Measurements from ENCODE around the gene SAFB2.
A peak's percentile ranks its signal among the peaks of the same experiment; 100 is the strongest.

SAFB2 gene

DNA sequence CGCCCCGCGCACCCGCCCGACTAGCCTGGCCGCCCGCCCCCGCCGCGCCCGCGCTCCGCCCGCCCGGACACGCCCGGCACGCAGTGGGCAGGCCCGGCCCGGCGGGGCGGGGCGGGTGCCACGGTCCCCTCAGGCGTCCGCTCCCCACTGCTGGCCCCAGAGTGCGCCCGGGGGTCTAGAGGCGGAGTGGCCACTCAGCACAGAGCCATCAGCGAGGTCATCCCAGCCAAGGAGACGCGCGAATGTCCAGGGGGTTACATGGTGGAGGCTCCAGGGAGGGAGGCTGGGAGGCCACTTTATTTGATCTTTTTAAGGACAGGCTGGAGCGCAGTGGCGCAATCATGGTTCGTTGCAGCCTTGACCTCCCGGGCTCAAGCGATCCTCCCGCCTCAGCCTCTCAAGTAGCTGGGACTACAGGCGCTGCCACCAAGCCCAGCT lies 54.6 kb downstream of the SAFB2 start:
- H3K27ac ChIP-seq (ENCODE audit: low read length): no peak overlapping the region
- H3K9ac ChIP-seq (ENCODE audit: low read length): no peak overlapping the region
- no peaks in the 10 kb centered on the region for H3K4me1 ChIP-seq (ENCODE audit: control insufficient read depth, low read depth, low read length)
- H3K4me3 ChIP-seq (ENCODE audit: low read length): peak overlapping the region; percentile 33
- H3K9me3 ChIP-seq (ENCODE audit: control insufficient read depth, low read depth, low read length): no peaks in the 10 kb centered on the region
- H3K36me3 ChIP-seq (ENCODE audit: control insufficient read depth, low read depth, low read length): no peaks in the 10 kb centered on the region
- H3K27me3 ChIP-seq (ENCODE audit: control insufficient read depth, insufficient read depth, low read length): peaks cover 22% of the 10 kb centered on the region

DNA sequence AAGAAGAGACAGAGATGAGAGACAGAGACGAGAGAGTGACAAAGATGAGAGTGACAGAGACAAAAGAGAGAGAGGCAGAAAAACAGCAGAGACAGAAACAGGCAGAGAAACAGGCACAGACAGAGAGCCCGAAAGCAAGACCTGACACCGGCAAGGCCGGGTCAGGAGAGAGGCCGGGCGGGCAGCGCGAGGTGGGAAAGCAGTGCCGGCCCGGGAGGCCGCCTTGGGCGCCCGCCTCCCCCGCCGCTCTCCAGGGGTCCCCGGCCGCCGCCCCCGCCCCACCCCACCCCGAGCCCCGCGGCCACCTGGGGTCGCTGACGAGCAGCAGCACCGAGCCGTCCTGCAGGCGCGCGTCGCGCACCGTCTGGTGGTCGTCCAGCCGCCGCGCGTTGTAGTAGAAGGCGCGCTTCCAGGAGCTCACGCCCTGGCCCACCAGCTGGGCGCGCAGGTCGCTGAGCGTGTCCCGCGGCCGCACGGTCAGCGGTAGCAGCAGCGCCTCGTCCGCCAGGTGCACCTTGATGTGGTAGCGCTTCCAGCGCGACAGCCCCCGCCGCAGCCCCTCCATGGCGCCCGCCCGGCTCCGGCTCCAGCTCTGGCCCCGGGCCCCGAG lies 55.1 kb downstream of the SAFB2 start, which contains the start of gene TINCR:
TSS of gene TINCR (minus strand) at position 594 of the 610 bp plus-strand sequence.
- Histone ChIP-seq H3K27ac (ENCODE audit: low read length) (no peak within 1 kb of the TSS), H3K9ac (ENCODE audit: low read length) (no peak within 1 kb of the TSS), H3K36me3 (ENCODE audit: control insufficient read depth, low read depth, low read length) (no peaks in the 10 kb centered on the region), H3K4me1 (ENCODE audit: control insufficient read depth, low read depth, low read length) (no peaks in the 10 kb centered on the region), H3K4me3 (ENCODE audit: low read length) (peak within 1 kb of the TSS; percentile 33), H3K27me3 (ENCODE audit: control insufficient read depth, insufficient read depth, low read length) (peaks cover 22% of the 10 kb centered on the region), H3K9me3 (ENCODE audit: control insufficient read depth, low read depth, low read length) (no peaks in the 10 kb centered on the region)

DNA sequence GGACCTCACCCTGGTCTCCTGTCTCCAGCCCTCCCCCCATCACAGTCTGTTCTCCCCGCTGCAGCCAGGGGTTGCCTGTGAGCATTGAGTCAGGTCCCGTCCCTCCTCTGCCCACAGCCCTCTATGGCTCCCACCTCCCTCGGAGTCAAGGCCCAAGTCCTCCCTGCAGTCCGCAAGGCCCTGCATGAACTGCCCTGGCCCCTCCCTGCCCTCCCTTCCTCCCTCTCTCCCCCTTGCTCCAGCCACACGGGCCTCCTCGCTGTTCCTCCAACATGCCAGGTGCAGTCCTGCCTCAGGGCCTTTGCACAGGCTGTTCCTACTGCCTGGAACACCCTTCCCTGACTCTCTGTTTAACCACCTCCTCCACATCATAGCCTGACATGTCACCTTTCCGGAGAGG lies 57.6 kb downstream of the SAFB2 start:
- H3K27me3 ChIP-seq (ENCODE audit: control insufficient read depth, insufficient read depth, low read length): peaks cover 22% of the 10 kb centered on the region

DNA sequence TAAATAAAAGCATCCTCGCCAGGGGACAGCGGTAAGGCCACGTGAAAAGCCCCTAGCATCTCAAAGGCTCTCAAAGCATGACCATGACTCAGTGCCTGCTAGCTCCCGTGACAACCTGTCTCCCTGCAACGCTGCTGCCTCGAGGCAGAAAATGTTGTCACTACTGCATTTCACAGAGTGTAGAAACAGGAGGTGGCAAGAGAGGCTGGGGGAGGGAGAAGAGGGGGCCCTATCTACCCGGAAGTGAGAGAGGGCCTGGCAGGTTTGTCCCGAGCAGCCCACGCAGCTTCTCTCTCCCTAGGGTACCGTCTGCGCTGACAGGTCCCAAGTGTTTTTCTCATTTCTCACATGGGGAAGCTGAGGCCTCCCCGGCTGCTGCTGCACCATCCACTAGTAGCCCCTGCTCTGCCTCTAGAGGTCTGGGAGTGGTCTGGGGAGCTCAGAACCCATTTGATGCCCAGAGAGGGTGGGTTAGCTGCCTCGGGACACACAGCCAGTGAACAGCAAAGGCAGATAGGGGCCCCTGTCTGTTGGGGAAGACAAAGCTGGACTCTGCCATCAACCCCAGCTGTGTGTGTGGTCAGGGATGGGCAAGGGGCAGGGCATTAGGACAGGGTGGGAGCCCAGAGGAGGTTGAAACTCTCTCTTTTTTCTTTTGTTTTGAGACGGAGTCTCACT lies 58.5 kb downstream of the SAFB2 start:
- Histone ChIP-seq H3K9ac (ENCODE audit: low read length) (no peak overlapping the region), H3K9me3 (ENCODE audit: control insufficient read depth, low read depth, low read length) (no peaks in the 10 kb centered on the region), H3K4me3 (ENCODE audit: low read length) (no peak overlapping the region), H3K36me3 (ENCODE audit: control insufficient read depth, low read depth, low read length) (no peaks in the 10 kb centered on the region), H3K27me3 (ENCODE audit: control insufficient read depth, insufficient read depth, low read length) (peaks cover 22% of the 10 kb centered on the region), H3K4me1 (ENCODE audit: control insufficient read depth, low read depth, low read length) (no peaks in the 10 kb centered on the region), H3K27ac (ENCODE audit: low read length) (no peak overlapping the region)

More for the DNA sequence above, 57.6 kb downstream of the SAFB2 start:
- Histone ChIP-seq H3K27ac (ENCODE audit: low read length) (no peak overlapping the region), H3K9me3 (ENCODE audit: control insufficient read depth, low read depth, low read length) (no peaks in the 10 kb centered on the region), H3K9ac (ENCODE audit: low read length) (no peak overlapping the region), H3K4me3 (ENCODE audit: low read length) (no peak overlapping the region), H3K36me3 (ENCODE audit: control insufficient read depth, low read depth, low read length) (no peaks in the 10 kb centered on the region), H3K4me1 (ENCODE audit: control insufficient read depth, low read depth, low read length) (no peaks in the 10 kb centered on the region)

DNA sequence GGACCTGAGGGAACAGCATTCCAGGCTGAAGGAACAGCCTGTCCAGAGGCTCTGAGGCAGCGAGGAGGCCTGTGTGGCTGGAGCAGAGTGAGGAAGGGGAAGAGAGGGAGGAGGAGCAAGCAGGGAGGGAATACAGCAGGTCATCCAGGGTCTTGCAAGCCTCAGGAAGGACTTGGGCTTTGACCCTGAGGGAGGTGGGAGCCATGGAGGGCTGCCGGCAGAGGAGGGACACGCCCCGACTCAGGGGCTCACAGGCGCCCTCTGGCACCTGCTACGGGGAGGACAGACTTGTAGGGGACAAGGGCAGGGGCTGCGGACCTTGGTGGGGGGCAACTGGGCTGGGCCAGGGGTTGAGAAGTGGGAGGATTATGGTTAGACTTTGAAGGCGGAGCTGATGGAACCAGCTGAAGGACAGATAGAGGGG lies 59.6 kb downstream of the SAFB2 start:
- Histone ChIP-seq H3K9ac (ENCODE audit: low read length) (no peak overlapping the region), H3K27me3 (ENCODE audit: control insufficient read depth, insufficient read depth, low read length) (peaks cover 17% of the 10 kb centered on the region), H3K4me1 (ENCODE audit: control insufficient read depth, low read depth, low read length) (no peaks in the 10 kb centered on the region), H3K27ac (ENCODE audit: low read length) (no peak overlapping the region), H3K4me3 (ENCODE audit: low read length) (no peak overlapping the region), H3K9me3 (ENCODE audit: control insufficient read depth, low read depth, low read length) (no peaks in the 10 kb centered on the region), H3K36me3 (ENCODE audit: control insufficient read depth, low read depth, low read length) (no peaks in the 10 kb centered on the region)

DNA sequence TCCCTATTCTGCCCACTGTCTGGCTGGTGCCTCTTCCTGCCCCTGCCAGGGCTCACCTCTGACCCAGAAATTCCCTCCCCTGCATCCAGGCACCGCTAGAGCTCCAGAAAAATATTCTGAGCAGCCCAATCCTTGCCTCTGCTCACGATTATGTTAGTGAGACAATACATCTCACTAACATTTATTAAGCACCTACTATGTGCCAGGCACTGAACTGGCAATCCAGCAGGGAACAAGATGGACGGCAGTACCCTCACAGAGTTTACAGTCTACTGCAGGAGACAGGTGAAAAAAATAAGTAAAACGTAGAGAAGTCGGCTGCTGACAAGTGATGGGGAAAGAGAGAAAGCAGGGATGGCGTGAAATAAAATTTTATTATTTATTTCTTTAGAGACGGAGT lies 60.3 kb downstream of the SAFB2 start:
- H3K9me3 ChIP-seq (ENCODE audit: control insufficient read depth, low read depth, low read length): no peaks in the 10 kb centered on the region
- H3K27ac ChIP-seq (ENCODE audit: low read length): no peak overlapping the region
- H3K4me3 ChIP-seq (ENCODE audit: low read length): no peak overlapping the region
- no peak overlapping the region for H3K9ac ChIP-seq (ENCODE audit: low read length)
- H3K27me3 ChIP-seq (ENCODE audit: control insufficient read depth, insufficient read depth, low read length): peaks cover 14% of the 10 kb centered on the region
- H3K4me1 ChIP-seq (ENCODE audit: control insufficient read depth, low read depth, low read length): no peaks in the 10 kb centered on the region
- H3K36me3 ChIP-seq (ENCODE audit: control insufficient read depth, low read depth, low read length): no peaks in the 10 kb centered on the region

DNA sequence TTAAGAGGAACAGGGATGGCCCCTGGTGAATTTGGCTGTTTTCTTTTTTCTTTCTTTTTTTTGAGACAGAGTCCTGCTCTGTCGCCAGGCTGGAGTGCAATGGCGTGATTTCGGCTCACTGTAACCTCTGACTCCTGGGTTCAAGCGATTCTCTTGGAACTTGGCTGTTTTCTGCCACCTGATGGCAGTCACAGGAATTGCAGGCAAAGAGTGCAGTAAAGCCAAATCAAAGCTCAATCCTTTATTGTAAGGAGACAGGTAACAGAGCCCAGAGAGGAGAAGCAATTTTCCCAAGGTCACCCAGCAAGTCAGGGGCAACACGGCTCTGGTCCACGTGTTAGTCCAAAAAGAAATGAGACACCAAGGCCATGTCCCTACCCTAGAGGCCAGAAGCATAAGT lies 61.0 kb downstream of the SAFB2 start:
- no peak overlapping the region for H3K9ac ChIP-seq (ENCODE audit: low read length)
- H3K36me3 ChIP-seq (ENCODE audit: control insufficient read depth, low read depth, low read length): no peaks in the 10 kb centered on the region

DNA sequence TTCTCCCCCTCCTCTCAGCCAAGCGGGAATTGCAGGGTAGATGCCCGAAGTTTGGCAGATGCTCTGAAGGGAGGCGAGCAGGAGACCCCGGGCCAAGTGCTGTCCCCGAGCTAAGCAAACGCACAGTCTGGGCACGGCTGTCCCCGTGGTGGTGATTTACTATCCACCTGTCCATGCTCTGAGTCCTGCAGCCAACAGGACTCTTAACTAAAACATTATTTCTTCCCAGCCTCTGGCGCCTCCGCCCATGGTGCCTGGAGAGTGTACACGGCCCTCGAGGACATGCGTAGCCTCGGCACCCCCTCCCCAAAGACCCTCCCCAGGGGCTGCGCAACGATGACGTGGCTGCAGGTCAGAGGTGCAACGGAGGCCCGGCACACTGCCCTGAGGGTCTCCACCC lies 62.4 kb downstream of the SAFB2 start:
- no peaks in the 10 kb centered on the region for H3K9me3 ChIP-seq (ENCODE audit: control insufficient read depth, low read depth, low read length)
- H3K9ac ChIP-seq (ENCODE audit: low read length): no peak overlapping the region
- no peak overlapping the region for H3K4me3 ChIP-seq (ENCODE audit: low read length)
- no peaks in the 10 kb centered on the region for H3K4me1 ChIP-seq (ENCODE audit: control insufficient read depth, low read depth, low read length)
- no peaks in the 10 kb centered on the region for H3K27me3 ChIP-seq (ENCODE audit: control insufficient read depth, insufficient read depth, low read length)
- H3K27ac ChIP-seq (ENCODE audit: low read length): no peak overlapping the region
- no peaks in the 10 kb centered on the region for H3K36me3 ChIP-seq (ENCODE audit: control insufficient read depth, low read depth, low read length)

More for the DNA sequence above, 61.0 kb downstream of the SAFB2 start:
- Histone ChIP-seq H3K4me1 (ENCODE audit: control insufficient read depth, low read depth, low read length) (no peaks in the 10 kb centered on the region), H3K4me3 (ENCODE audit: low read length) (no peak overlapping the region), H3K9me3 (ENCODE audit: control insufficient read depth, low read depth, low read length) (no peaks in the 10 kb centered on the region), H3K27me3 (ENCODE audit: control insufficient read depth, insufficient read depth, low read length) (peaks cover 7% of the 10 kb centered on the region), H3K27ac (ENCODE audit: low read length) (no peak overlapping the region)

DNA sequence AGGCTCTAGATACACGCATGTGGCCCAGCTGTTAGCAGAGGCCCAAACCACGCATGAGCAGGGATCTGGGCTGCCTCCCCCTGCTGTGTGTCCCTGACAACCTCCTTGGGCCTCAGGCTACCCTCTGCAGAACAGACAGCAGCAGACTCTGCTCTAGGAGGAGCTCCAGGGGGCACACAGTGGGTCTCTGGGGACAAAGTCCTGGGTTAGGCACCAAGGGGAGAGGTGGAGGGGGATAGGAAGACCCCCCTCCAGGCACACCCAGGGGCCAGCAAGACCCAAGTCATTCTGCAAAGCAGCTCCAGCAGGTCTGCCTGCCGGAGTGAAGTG lies 62.8 kb downstream of the SAFB2 start:
- H3K4me1 ChIP-seq (ENCODE audit: control insufficient read depth, low read depth, low read length): no peaks in the 10 kb centered on the region
- H3K9me3 ChIP-seq (ENCODE audit: control insufficient read depth, low read depth, low read length): no peaks in the 10 kb centered on the region
- H3K36me3 ChIP-seq (ENCODE audit: control insufficient read depth, low read depth, low read length): no peaks in the 10 kb centered on the region
- no peaks in the 10 kb centered on the region for H3K27me3 ChIP-seq (ENCODE audit: control insufficient read depth, insufficient read depth, low read length)
- H3K27ac ChIP-seq (ENCODE audit: low read length): no peak overlapping the region
- H3K9ac ChIP-seq (ENCODE audit: low read length): no peak overlapping the region
- no peak overlapping the region for H3K4me3 ChIP-seq (ENCODE audit: low read length)

DNA sequence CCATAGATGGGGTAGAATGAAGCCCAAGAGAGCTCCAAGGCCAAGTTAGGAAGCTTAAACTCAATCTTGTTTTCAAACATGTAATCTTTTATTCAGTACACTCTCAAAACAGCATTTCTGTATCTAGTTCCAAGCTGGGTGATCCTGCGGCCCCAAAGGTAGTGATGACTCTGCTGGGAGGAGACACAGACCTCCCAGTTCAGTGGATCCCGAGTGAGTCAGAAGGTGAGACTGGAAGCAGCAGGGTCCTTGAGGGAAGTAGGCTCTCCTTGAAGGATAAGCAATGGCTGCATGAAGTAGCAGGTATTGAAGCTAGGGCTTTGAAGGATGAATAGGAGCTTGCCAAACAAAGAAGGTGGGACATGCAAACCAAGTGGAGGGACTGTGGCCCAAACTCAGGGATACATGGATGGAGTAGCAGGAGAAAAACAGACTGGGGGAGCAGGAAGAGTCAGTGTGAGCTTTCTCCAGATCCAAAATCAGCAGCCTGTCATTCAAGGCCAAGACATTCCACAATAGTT lies 64.4 kb downstream of the SAFB2 start:
- H3K4me3 ChIP-seq (ENCODE audit: low read length): no peak overlapping the region
- no peak overlapping the region for H3K27ac ChIP-seq (ENCODE audit: low read length)
- H3K27me3 ChIP-seq (ENCODE audit: control insufficient read depth, insufficient read depth, low read length): no peaks in the 10 kb centered on the region
- H3K4me1 ChIP-seq (ENCODE audit: control insufficient read depth, low read depth, low read length): no peaks in the 10 kb centered on the region
- no peaks in the 10 kb centered on the region for H3K9me3 ChIP-seq (ENCODE audit: control insufficient read depth, low read depth, low read length)
- no peaks in the 10 kb centered on the region for H3K36me3 ChIP-seq (ENCODE audit: control insufficient read depth, low read depth, low read length)
- H3K9ac ChIP-seq (ENCODE audit: low read length): no peak overlapping the region

DNA sequence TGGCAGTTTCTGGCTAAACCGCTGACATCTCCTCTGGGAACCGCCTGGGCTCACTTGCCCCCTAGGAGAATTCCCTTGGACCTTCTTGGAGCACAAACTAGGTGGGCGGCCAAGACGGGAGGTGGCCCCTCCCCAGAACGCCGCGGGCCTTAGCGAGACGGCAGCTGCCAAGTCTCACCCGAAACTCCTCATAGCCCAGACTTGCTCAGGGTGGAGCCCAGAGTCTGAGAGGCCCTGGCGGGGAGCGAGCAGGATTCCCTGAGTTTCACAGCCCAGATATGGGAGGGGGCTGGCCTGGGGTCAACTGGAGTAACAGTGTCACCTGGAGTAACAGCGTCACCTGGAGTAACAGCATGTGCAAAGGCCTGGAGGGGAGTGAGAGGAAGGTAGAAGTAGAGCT lies 64.9 kb downstream of the SAFB2 start:
- Histone ChIP-seq H3K4me3 (ENCODE audit: low read length) (no peak overlapping the region), H3K27me3 (ENCODE audit: control insufficient read depth, insufficient read depth, low read length) (no peaks in the 10 kb centered on the region), H3K4me1 (ENCODE audit: control insufficient read depth, low read depth, low read length) (no peaks in the 10 kb centered on the region), H3K9me3 (ENCODE audit: control insufficient read depth, low read depth, low read length) (no peaks in the 10 kb centered on the region), H3K36me3 (ENCODE audit: control insufficient read depth, low read depth, low read length) (no peaks in the 10 kb centered on the region), H3K9ac (ENCODE audit: low read length) (no peak overlapping the region), H3K27ac (ENCODE audit: low read length) (no peak overlapping the region)

DNA sequence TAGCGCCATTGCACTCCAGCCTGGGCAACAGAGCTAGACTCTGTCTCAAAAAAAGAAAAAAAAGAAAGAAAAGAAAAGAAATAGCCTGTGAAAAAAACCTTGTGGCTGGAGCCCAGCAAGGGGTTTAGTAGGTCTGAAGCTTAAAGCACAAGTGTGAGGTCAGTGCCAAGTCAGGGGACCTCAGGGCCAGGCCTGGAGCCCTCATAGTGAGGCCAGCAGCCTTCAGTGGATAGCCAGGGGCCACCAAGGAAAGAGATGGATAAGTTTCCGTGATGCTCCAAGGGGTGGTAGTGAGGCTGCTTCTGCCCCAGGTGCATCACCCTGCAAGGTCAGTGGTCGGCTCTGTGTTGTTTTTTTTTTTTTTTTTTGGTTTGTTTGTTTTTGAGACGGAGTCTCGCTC lies 67.7 kb downstream of the SAFB2 start:
- H3K9me3 ChIP-seq (ENCODE audit: control insufficient read depth, low read depth, low read length): no peaks in the 10 kb centered on the region
- H3K4me1 ChIP-seq (ENCODE audit: control insufficient read depth, low read depth, low read length): no peaks in the 10 kb centered on the region

More for the DNA sequence above, 67.7 kb downstream of the SAFB2 start:
- H3K4me3 ChIP-seq (ENCODE audit: low read length): no peak overlapping the region
- no peak overlapping the region for H3K9ac ChIP-seq (ENCODE audit: low read length)
- no peaks in the 10 kb centered on the region for H3K27me3 ChIP-seq (ENCODE audit: control insufficient read depth, insufficient read depth, low read length)
- no peaks in the 10 kb centered on the region for H3K36me3 ChIP-seq (ENCODE audit: control insufficient read depth, low read depth, low read length)
- no peak overlapping the region for H3K27ac ChIP-seq (ENCODE audit: low read length)

Data from iPS-18a (cell line).